ENCODE data around the gene ZFP64.

ZFP64 gene

DNA sequence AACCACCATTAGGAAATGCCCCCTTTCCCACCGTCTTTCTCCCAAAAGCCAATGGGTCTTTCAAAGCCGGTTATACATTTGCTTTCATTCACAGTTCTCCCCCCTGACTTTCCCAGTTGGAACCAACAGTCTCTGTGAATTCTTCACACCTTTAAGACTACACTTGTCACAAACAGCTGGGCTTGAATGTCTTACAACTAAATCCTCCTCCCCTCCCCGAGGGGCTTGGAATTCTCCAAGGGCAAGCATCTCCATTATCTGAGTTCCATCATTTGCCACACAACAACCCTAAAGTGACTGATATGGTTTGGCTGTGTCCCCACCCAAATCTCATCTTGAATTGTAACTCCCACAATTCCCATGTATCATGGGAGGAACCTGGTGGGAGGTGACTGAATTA is 12.9 kb downstream of the ZFP64 start:
- no peak overlapping the region for H3K4me2 ChIP-seq (ENCODE audit: low read length)
- H4K8ac ChIP-seq (ENCODE audit: low read depth, low read length) = no peak overlapping the region
- no CpG with 5 or more reads among the region's 3 CpGs for WGBS (ENCODE audit: extremely low coverage, insufficient coverage, low lambda C conversion rate)
- H3K23ac ChIP-seq (ENCODE audit: low read length) = no peak overlapping the region
- H3K4me3 ChIP-seq (ENCODE audit: low read length) = no peak overlapping the region
- no peak overlapping the region for H2BK120ac ChIP-seq (ENCODE audit: low read depth, low read length)
- no peak overlapping the region for H3K9ac ChIP-seq (ENCODE audit: low read length)
- no peak overlapping the region for H4K5ac ChIP-seq (ENCODE audit: low read length)
- no peaks in the 10 kb centered on the region for H3K27me3 ChIP-seq (ENCODE audit: insufficient read depth, low read length, poor library complexity)
- H2AK5ac ChIP-seq (ENCODE audit: low read length) = no peak overlapping the region
- no peak overlapping the region for H3K4ac ChIP-seq (ENCODE audit: low read depth, low read length)
- H3K79me1 ChIP-seq (ENCODE audit: low read length) = no peaks in the 10 kb centered on the region
- H3K56ac ChIP-seq (ENCODE audit: low read length) = no peak overlapping the region
- peak; percentile 62 for DNase-seq
- no peak overlapping the region for H2BK5ac ChIP-seq (ENCODE audit: low read length)
- H3K27ac ChIP-seq (ENCODE audit: low read depth, low read length) = no peak overlapping the region
- H3K36me3 ChIP-seq (ENCODE audit: control insufficient read depth, insufficient read depth, low read length) = no peaks in the 10 kb centered on the region
- no peaks in the 10 kb centered on the region for H3K4me1 ChIP-seq (ENCODE audit: control insufficient read depth, low read depth, low read length)
- H3K18ac ChIP-seq (ENCODE audit: low read length) = no peak overlapping the region
- H2BK15ac ChIP-seq (replicated peaks; ENCODE audit: low read depth) = no peak overlapping the region
- no peaks in the 10 kb centered on the region for H3K79me2 ChIP-seq (ENCODE audit: control insufficient read depth, insufficient read depth, low read length)

DNA sequence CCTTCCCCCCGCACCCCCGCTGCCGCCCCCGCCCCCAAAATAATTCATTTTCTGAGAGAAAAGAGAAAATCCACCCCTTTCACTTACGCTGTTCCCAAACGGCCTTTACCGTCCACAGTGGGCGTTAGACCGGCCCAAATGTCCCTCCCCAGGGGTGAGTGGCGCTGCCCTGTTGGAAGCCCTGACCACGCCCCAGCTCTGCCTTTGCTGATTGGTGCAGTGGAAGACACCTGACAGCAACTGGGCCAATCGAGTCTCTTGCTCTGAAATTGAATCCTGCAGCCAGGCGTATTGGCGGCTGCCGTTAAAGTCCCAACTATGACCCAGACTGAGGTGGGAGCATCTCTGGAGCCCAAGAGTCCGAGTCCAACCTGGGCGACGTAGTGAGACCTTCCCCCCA is 15.7 kb downstream of the ZFP64 start:
- no CpG with 5 or more reads among the region's 18 CpGs for WGBS (ENCODE audit: extremely low coverage, insufficient coverage, low lambda C conversion rate)
- H3K79me1 ChIP-seq (ENCODE audit: low read length) = no peaks in the 10 kb centered on the region

DNA sequence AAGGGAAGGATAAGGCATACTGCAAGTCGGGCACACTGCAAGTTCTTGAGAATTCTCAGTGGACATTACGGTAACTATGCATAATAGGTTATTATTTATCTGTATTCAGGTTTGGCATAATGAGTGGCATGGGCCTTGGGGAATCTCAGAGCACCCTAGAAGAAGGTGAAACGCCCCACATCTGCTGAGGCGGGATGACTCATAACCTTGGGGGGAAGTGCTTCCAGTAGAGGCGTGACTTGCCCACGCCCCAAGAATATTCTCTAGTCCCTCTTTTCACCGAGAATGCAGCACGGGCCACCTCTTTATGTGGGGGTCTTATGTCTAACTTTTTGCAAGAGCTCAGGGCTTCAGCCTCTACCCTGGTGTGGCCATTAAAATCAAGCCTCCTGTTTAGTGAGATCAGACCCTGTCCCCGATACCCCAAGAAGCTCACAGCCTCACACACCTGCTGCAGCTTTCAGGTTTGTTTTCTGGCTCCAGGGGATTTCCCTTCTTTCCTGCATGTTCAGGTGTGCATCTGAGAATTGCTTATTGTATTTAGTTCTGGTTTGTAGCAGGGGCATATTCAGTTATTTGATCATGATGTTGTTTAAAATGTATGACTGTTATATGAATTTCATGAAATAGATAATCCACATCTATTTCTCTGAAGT is 19.1 kb downstream of the ZFP64 start:
- no peak overlapping the region for H2BK5ac ChIP-seq (ENCODE audit: low read length)
- no peaks in the 10 kb centered on the region for H3K4me1 ChIP-seq (ENCODE audit: control insufficient read depth, low read depth, low read length)
- H2BK15ac ChIP-seq (replicated peaks; ENCODE audit: low read depth) = no peak overlapping the region
- H3K4ac ChIP-seq (ENCODE audit: low read depth, low read length) = no peak overlapping the region
- no peak overlapping the region for H4K8ac ChIP-seq (ENCODE audit: low read depth, low read length)
- no peak overlapping the region for H2AK5ac ChIP-seq (ENCODE audit: low read length)
- no peak for DNase-seq
- no peak overlapping the region for H3K56ac ChIP-seq (ENCODE audit: low read length)
- no peak overlapping the region for H3K9ac ChIP-seq (ENCODE audit: low read length)
- H3K36me3 ChIP-seq (ENCODE audit: control insufficient read depth, insufficient read depth, low read length) = no peaks in the 10 kb centered on the region
- no peak overlapping the region for H2BK120ac ChIP-seq (ENCODE audit: low read depth, low read length)
- H3K18ac ChIP-seq (ENCODE audit: low read length) = no peak overlapping the region
- no peaks in the 10 kb centered on the region for H3K79me2 ChIP-seq (ENCODE audit: control insufficient read depth, insufficient read depth, low read length)
- H3K79me1 ChIP-seq (ENCODE audit: low read length) = no peaks in the 10 kb centered on the region
- H4K5ac ChIP-seq (ENCODE audit: low read length) = no peak overlapping the region
- no peak overlapping the region for H3K23ac ChIP-seq (ENCODE audit: low read length)
- H3K4me2 ChIP-seq (ENCODE audit: low read length) = no peak overlapping the region
- H3K4me3 ChIP-seq (ENCODE audit: low read length) = no peak overlapping the region
- H3K27me3 ChIP-seq (ENCODE audit: insufficient read depth, low read length, poor library complexity) = no peaks in the 10 kb centered on the region
- no peak overlapping the region for H3K27ac ChIP-seq (ENCODE audit: low read depth, low read length)
- no CpG with 5 or more reads among the region's 9 CpGs for WGBS (ENCODE audit: extremely low coverage, insufficient coverage, low lambda C conversion rate)

More for the DNA sequence above, 15.7 kb downstream of the ZFP64 start:
- Histone ChIP-seq H3K9ac (ENCODE audit: low read length) (no peak overlapping the region), H3K27me3 (ENCODE audit: insufficient read depth, low read length, poor library complexity) (no peaks in the 10 kb centered on the region), H3K4me2 (ENCODE audit: low read length) (no peak overlapping the region), H3K27ac (ENCODE audit: low read depth, low read length) (no peak overlapping the region), H3K36me3 (ENCODE audit: control insufficient read depth, insufficient read depth, low read length) (no peaks in the 10 kb centered on the region), H3K18ac (ENCODE audit: low read length) (no peak overlapping the region), H2AK5ac (ENCODE audit: low read length) (no peak overlapping the region), H3K4me3 (ENCODE audit: low read length) (no peak overlapping the region), H3K56ac (ENCODE audit: low read length) (no peak overlapping the region), H3K4me1 (ENCODE audit: control insufficient read depth, low read depth, low read length) (no peaks in the 10 kb centered on the region), H2BK15ac (replicated peaks; ENCODE audit: low read depth) (no peak overlapping the region), H2BK5ac (ENCODE audit: low read length) (no peak overlapping the region), H4K5ac (ENCODE audit: low read length) (no peak overlapping the region), H4K8ac (ENCODE audit: low read depth, low read length) (no peak overlapping the region), H3K79me2 (ENCODE audit: control insufficient read depth, insufficient read depth, low read length) (no peaks in the 10 kb centered on the region), H3K23ac (ENCODE audit: low read length) (no peak overlapping the region), H2BK120ac (ENCODE audit: low read depth, low read length) (no peak overlapping the region), H3K4ac (ENCODE audit: low read depth, low read length) (no peak overlapping the region)
- DNase-seq = no peak

DNA sequence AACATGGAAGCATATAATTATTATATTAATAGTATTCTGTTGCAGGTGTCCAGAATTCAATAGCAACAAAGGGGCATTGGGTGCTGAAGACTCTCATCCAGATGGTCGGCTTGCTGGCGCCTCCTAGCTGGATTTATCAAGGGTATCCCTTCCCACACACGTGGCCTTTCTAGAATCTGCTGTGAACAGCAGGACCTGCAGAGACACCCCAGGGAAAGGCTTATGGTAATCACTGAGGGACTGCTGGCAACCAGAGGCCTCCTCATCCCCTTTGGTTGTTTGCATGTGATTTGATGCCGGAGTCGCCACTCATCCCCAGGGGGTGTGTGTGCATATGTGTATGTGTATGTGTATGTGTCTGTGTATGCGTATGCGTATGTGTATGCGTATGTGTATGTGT is 20.6 kb downstream of the ZFP64 start:
- Histone ChIP-seq H3K4ac (ENCODE audit: low read depth, low read length) (no peak overlapping the region), H4K8ac (ENCODE audit: low read depth, low read length) (no peak overlapping the region), H3K27me3 (ENCODE audit: insufficient read depth, low read length, poor library complexity) (no peaks in the 10 kb centered on the region), H3K4me1 (ENCODE audit: control insufficient read depth, low read depth, low read length) (no peaks in the 10 kb centered on the region), H3K79me2 (ENCODE audit: control insufficient read depth, insufficient read depth, low read length) (no peaks in the 10 kb centered on the region), H3K18ac (ENCODE audit: low read length) (no peak overlapping the region), H3K79me1 (ENCODE audit: low read length) (no peaks in the 10 kb centered on the region), H2BK15ac (replicated peaks; ENCODE audit: low read depth) (no peak overlapping the region), H3K4me2 (ENCODE audit: low read length) (no peak overlapping the region), H3K4me3 (ENCODE audit: low read length) (no peak overlapping the region), H3K9ac (ENCODE audit: low read length) (no peak overlapping the region), H2BK5ac (ENCODE audit: low read length) (no peak overlapping the region), H3K23ac (ENCODE audit: low read length) (no peak overlapping the region), H4K5ac (ENCODE audit: low read length) (no peak overlapping the region), H3K36me3 (ENCODE audit: control insufficient read depth, insufficient read depth, low read length) (no peaks in the 10 kb centered on the region), H2AK5ac (ENCODE audit: low read length) (no peak overlapping the region), H2BK120ac (ENCODE audit: low read depth, low read length) (no peak overlapping the region), H3K27ac (ENCODE audit: low read depth, low read length) (no peak overlapping the region), H3K56ac (ENCODE audit: low read length) (no peak overlapping the region)
- peak; percentile 12 for DNase-seq
- WGBS (ENCODE audit: extremely low coverage, insufficient coverage, low lambda C conversion rate) = no CpG with 5 or more reads among the region's 8 CpGs

DNA sequence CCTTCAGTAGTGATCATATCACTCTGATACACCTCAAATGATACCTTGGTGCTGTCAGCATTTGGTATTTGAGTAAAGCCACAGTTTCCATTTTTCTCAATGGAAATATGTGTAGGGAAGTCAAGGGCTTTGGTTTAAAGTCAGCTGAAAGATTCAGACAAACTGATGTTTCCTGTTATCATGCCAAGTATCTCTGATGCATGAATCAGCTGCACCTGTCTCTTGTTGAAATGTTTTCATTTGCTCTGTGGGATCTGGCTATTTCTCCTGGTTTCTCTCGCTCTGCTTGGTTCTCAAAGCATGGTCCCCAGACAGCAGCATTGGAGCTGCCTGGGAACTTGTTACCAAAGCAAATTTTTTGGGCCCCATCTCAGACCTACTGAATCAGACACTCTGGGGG is 23.5 kb downstream of the ZFP64 start:
- Histone ChIP-seq H3K4me1 (ENCODE audit: control insufficient read depth, low read depth, low read length) (no peaks in the 10 kb centered on the region), H4K5ac (ENCODE audit: low read length) (no peak overlapping the region), H2BK120ac (ENCODE audit: low read depth, low read length) (no peak overlapping the region), H3K4me3 (ENCODE audit: low read length) (no peak overlapping the region), H3K79me2 (ENCODE audit: control insufficient read depth, insufficient read depth, low read length) (no peaks in the 10 kb centered on the region), H3K27me3 (ENCODE audit: insufficient read depth, low read length, poor library complexity) (no peaks in the 10 kb centered on the region), H2BK15ac (replicated peaks; ENCODE audit: low read depth) (no peak overlapping the region), H3K79me1 (ENCODE audit: low read length) (no peaks in the 10 kb centered on the region), H3K23ac (ENCODE audit: low read length) (no peak overlapping the region), H2AK5ac (ENCODE audit: low read length) (no peak overlapping the region), H3K4ac (ENCODE audit: low read depth, low read length) (no peak overlapping the region), H3K4me2 (ENCODE audit: low read length) (no peak overlapping the region), H3K36me3 (ENCODE audit: control insufficient read depth, insufficient read depth, low read length) (peaks cover 2% of the 10 kb centered on the region), H3K9ac (ENCODE audit: low read length) (no peak overlapping the region), H3K18ac (ENCODE audit: low read length) (no peak overlapping the region), H2BK5ac (ENCODE audit: low read length) (no peak overlapping the region), H3K56ac (ENCODE audit: low read length) (no peak overlapping the region), H3K27ac (ENCODE audit: low read depth, low read length) (no peak overlapping the region), H4K8ac (ENCODE audit: low read depth, low read length) (no peak overlapping the region)
- no CpG with 5 or more reads among the region's 1 CpG for WGBS (ENCODE audit: extremely low coverage, insufficient coverage, low lambda C conversion rate)
- no peak for DNase-seq

GRCh38 chr20:52167232-52167840 is 24.2 kb downstream of the ZFP64 start:
- peaks cover 2% of the 10 kb centered on the region for H3K36me3 ChIP-seq (ENCODE audit: control insufficient read depth, insufficient read depth, low read length)

More at GRCh38 chr20:52167232-52167840, 24.2 kb downstream of the ZFP64 start:
- Histone ChIP-seq H2BK120ac (ENCODE audit: low read depth, low read length) (no peak overlapping the region), H3K27ac (ENCODE audit: low read depth, low read length) (no peak overlapping the region), H3K4ac (ENCODE audit: low read depth, low read length) (no peak overlapping the region), H2BK5ac (ENCODE audit: low read length) (no peak overlapping the region), H3K9ac (ENCODE audit: low read length) (no peak overlapping the region), H2AK5ac (ENCODE audit: low read length) (no peak overlapping the region), H3K79me2 (ENCODE audit: control insufficient read depth, insufficient read depth, low read length) (no peaks in the 10 kb centered on the region), H3K4me1 (ENCODE audit: control insufficient read depth, low read depth, low read length) (no peaks in the 10 kb centered on the region), H3K4me2 (ENCODE audit: low read length) (no peak overlapping the region), H3K27me3 (ENCODE audit: insufficient read depth, low read length, poor library complexity) (no peaks in the 10 kb centered on the region), H4K8ac (ENCODE audit: low read depth, low read length) (no peak overlapping the region), H3K4me3 (ENCODE audit: low read length) (no peak overlapping the region), H3K23ac (ENCODE audit: low read length) (no peak overlapping the region), H3K56ac (ENCODE audit: low read length) (no peak overlapping the region), H3K18ac (ENCODE audit: low read length) (no peak overlapping the region), H2BK15ac (replicated peaks; ENCODE audit: low read depth) (no peak overlapping the region), H3K79me1 (ENCODE audit: low read length) (no peaks in the 10 kb centered on the region), H4K5ac (ENCODE audit: low read length) (no peak overlapping the region)
- WGBS (ENCODE audit: extremely low coverage, insufficient coverage, low lambda C conversion rate) = no CpG with 5 or more reads among the region's 4 CpGs
- DNase-seq = no peak

All from mesendoderm (in vitro differentiated cells).